DND-41 (cell line): ENCODE results near the gene MCU.

Experiments
- EZH2 ChIP-seq: IDR thresholded peaks from 3 replicates; pipeline ENCODE4 v1.6.1; 2012; ENCODE audit warnings: borderline replicate concordance, low read depth, mild to moderate bottlenecking, moderate library complexity, low read length, inconsistent platforms; ENCODE audit not compliant: severe bottlenecking
- TF ChIP-seq, protein P1 (sequence below): IDR thresholded peaks from 2 replicates; pipeline ENCODE4 v1.5.1; 2012; ENCODE audit warnings: borderline replicate concordance, low read length, moderate library complexity, mild to moderate bottlenecking; ENCODE audit not compliant: poor library complexity, severe bottlenecking; ENCODE audit errors: extremely low read depth

GRCh38 chr10:72659694-72660093, 32.2 kb upstream of the MCU start:
- TF ChIP-seq, protein P1, sequence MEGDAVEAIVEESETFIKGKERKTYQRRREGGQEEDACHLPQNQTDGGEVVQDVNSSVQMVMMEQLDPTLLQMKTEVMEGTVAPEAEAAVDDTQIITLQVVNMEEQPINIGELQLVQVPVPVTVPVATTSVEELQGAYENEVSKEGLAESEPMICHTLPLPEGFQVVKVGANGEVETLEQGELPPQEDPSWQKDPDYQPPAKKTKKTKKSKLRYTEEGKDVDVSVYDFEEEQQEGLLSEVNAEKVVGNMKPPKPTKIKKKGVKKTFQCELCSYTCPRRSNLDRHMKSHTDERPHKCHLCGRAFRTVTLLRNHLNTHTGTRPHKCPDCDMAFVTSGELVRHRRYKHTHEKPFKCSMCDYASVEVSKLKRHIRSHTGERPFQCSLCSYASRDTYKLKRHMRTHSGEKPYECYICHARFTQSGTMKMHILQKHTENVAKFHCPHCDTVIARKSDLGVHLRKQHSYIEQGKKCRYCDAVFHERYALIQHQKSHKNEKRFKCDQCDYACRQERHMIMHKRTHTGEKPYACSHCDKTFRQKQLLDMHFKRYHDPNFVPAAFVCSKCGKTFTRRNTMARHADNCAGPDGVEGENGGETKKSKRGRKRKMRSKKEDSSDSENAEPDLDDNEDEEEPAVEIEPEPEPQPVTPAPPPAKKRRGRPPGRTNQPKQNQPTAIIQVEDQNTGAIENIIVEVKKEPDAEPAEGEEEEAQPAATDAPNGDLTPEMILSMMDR = no peak
- TF ChIP-seq EZH2 = no peak
